ENCODE measurements around the gene LAMA5.

Gene LAMA5

GRCh38 chr20:62337558-62338293 lies 29.4 kb downstream of the LAMA5 start:
- intact Hi-C loops (cut with DNase I) = no loop called here
- DNase-seq = no peak

GRCh38 chr20:62336775-62337557 lies 30.1 kb downstream of the LAMA5 start:
- intact Hi-C loops (cut with DNase I) = no loop called here
- DNase-seq = no peak

- no peak for DNase-seq
- intact Hi-C loops (cut with DNase I) = no loop called here
Measured at GRCh38 chr20:62336329-62336728, 30.8 kb downstream of the LAMA5 start.

GRCh38 chr20:62335532-62335931 lies 31.6 kb downstream of the LAMA5 start:
- intact Hi-C loops (cut with DNase I) = no loop called here
- no peak for DNase-seq

- intact Hi-C loops (cut with DNase I) = no loop called here
- no peak for DNase-seq
Measured at GRCh38 chr20:62334881-62335280, 32.2 kb downstream of the LAMA5 start.

GRCh38 chr20:62333820-62334595 lies 33.1 kb downstream of the LAMA5 start:
- intact Hi-C loops (cut with DNase I) = no loop called here
- no peak for DNase-seq

GRCh38 chr20:62332989-62333819 lies 33.9 kb downstream of the LAMA5 start:
- intact Hi-C loops (cut with DNase I) = no loop called here
- DNase-seq = no peak

GRCh38 chr20:62332421-62332820 lies 34.7 kb downstream of the LAMA5 start:
- intact Hi-C loops (cut with DNase I) = no loop called here
- no peak for DNase-seq

- DNase-seq = no peak
- intact Hi-C loops (cut with DNase I) = no loop called here
Measured at GRCh38 chr20:62331347-62331746, 35.8 kb downstream of the LAMA5 start.

- intact Hi-C loops (cut with DNase I) = no loop called here
- DNase-seq = no peak
Measured at GRCh38 chr20:62330576-62331317, 36.4 kb downstream of the LAMA5 start.

GRCh38 chr20:62329389-62330377 lies 37.4 kb downstream of the LAMA5 start:
- DNase-seq = no peak
- intact Hi-C loops (cut with DNase I) = no loop called here

- DNase-seq = no peak
- intact Hi-C loops (cut with DNase I) = no loop called here
Measured at GRCh38 chr20:62328684-62329388, 38.3 kb downstream of the LAMA5 start.

- DNase-seq = no peak
Measured at GRCh38 chr20:62327726-62328495, 39.2 kb downstream of the LAMA5 start.

GRCh38 chr20:62326959-62327725 lies 40.0 kb downstream of the LAMA5 start:
- intact Hi-C loops (cut with DNase I) = no loop called here

More at GRCh38 chr20:62327726-62328495, 39.2 kb downstream of the LAMA5 start:
- intact Hi-C loops (cut with DNase I) = no loop called here

GRCh38 chr20:62326559-62326958 lies 40.6 kb downstream of the LAMA5 start:
- intact Hi-C loops (cut with DNase I) = no loop called here
- DNase-seq = no peak

More at GRCh38 chr20:62326959-62327725, 40.0 kb downstream of the LAMA5 start:
- DNase-seq = no peak

Data from head of caudate nucleus (tissue), 42 donors.